NCI-H1436 treated with DMSO at 0.1 percent for 48 hours (cell line): ENCODE results near the gene ISYNA1.

Experiments used
- DNase-seq: peaks from one replicate; lab custom pipeline; 2025; lab: John Stamatoyannopoulos, UW

Gene ISYNA1

DNA sequence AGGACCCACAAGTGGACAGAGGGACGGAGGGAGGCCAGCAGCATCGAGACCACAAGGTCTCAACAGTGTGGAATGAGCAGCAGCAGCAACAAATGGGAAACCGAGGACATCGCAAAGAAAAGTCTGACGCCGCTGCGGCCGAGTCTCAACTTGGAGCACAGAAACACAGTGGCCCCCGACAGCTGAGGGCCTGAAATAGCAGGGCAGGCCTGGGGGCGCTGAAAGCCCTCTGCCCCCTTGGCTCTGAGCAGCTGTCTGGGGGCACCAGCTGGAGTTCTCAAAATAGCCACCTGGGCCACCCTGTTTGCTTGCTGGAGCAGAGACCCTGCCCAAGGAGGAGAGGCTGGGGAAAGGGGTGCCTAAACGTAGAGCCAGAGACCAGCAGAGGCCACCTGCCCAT is 5.9 kb upstream of the ISYNA1 start:
- no peak for DNase-seq

GRCh38 chr19:18443406-18443805 is 5.5 kb upstream of the ISYNA1 start:
- no peak for DNase-seq

DNA sequence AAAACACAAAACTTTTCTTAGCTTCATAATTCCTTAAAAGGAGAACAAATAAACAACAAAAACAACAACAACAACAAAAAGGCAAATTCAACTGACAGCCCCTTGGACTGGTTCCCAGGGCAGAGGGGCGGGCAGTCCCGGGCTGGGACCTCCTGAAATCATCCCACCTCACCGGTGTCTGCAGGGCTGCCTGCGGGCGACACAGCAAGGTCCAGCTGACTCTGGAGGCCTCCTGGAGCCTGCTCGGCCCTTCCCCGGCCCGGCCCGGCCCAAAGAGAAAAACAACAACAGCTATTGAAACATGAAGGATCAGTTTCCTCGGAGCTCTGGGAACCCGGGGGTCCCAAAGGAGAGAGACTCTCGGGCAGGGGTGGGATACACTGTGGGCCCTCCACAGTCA is 5.0 kb upstream of the ISYNA1 start:
- no peak for DNase-seq

GRCh38 chr19:18441804-18442788 is 4.2 kb upstream of the ISYNA1 start:
- DNase-seq, result no peak

- DNase-seq, result no peak
These were observed 3.2 kb upstream of the ISYNA1 start for GRCh38 chr19:18440936-18441803.

DNA sequence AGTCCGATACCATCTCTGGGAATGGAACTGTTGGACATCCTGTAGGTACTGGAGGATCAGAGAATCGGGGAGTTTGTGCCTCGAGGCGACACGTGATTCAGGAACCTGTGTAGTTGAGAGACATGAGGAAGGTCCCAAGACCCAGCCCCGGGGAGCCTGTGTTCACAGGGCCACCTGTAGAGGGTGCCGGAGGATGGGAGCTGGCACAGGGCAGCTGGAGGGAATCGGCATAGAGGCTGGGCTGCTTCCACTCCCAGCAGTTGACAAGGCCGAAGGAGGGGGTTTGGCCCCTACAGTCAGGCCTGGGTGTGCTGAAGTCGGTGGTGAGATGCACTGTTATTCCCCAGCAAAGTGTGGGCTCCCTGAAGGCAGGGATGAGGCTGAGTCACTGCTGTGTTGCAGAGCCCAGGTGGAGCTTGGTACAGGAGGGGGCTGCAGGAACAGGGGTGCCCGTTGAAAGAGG is 2.5 kb upstream of the ISYNA1 start:
- DNase-seq, result no peak

DNA sequence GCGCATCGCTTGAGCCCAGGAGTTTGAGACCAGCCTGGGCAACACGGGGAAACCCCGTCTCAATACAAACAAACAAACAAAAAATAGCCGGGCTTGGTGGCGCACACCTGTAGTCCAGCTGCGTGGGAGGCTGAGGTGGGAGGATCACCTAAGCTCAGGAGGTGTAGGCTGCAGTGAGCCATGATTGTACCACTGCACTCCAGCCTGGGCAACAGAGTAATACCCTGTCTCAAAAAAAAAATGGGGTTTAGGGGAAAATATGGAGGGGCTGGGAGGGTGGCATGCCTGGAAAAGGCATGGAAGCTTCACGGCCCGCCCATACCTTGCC is 1.9 kb upstream of the ISYNA1 start:
- no peak for DNase-seq

DNA sequence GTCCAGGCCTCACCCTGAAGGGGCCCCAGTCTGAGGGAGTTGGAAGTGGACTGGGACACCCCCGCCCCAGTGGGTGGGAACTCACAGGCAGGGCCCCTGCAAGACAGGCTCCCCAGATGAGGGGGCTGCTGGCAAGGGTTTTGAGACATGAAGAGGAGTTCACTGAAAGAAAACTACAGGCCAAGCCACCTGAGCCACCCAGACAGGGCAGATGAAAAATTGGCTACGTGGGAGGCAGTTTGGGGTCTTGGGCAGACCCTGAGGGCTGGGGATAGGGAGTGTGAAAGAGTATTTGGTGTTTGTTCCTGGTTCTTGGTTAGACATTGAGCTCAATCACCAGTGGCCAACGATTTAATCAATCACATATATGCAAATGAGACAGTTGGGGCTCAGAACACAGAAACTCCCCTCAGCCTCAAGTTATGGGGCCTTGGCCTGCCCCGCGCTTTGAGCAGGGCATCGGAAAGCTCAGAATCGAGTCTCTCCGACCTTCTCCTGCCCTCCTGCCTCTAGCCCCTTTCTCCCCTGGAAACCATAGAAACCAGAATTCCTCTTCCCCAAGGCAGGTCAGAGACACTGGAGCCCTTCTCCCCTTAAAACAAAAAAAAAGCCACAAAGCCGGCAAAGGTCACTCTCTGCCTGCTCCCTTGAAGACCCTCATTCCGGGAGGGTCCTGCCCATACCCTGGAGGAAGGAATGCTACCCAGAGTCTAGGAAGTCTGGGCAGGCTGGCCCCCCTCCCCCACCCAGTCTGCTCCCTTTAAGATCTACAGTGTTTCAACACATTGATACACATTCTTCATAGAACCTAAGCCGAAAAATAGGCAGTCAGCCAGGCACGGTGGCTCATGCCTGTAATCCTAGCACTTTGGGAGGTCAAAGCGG is 1.3 kb upstream of the ISYNA1 start:
- DNase-seq, result no peak

GRCh38 chr19:18438331-18439024 is 545 bp upstream of the ISYNA1 start:
- no peak for DNase-seq

- peak; percentile 32 for DNase-seq
These were observed 1.1 kb downstream of the ISYNA1 start for GRCh38 chr19:18436671-18437490.

GRCh38 chr19:18435842-18436670 is 1.9 kb downstream of the ISYNA1 start:
- no peak for DNase-seq

- no peak for DNase-seq
These were observed 2.6 kb downstream of the ISYNA1 start for GRCh38 chr19:18435178-18435841.

- DNase-seq, result no peak
These were observed 3.3 kb downstream of the ISYNA1 start for GRCh38 chr19:18434411-18435175.

DNA sequence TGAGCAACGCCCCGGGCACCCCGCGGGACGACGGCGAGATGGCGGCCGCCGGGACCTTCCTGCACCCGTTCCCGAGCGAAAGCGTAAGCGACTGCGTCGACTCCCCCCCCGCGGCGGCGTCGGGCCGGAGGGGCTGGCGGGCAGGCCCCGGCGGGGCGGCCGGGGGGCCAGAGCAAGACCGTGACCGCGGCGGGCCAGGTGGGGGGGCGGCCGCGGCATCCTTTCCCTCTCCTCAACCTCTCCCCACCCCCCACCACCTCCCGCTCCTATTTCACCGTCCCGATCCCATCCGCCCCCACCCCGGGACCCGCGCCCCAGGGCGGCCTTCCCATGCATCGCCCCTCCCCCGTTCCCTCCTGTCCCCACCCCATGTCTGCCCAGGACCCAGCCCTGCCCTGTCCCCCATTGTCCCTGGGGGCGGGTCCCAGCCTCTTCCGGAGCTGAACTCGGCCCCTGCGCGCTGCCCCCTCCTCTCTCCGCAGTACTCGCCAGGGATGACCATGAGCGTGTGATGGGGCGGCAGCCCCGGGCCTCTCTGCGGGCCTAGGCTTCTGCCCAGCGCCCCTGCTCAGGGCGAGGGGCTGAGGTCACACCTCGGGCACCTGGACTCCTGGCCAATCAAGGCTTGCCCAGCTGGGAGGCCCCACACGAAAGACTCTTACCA is 4.1 kb downstream of the ISYNA1 start:
- no peak for DNase-seq

DNA sequence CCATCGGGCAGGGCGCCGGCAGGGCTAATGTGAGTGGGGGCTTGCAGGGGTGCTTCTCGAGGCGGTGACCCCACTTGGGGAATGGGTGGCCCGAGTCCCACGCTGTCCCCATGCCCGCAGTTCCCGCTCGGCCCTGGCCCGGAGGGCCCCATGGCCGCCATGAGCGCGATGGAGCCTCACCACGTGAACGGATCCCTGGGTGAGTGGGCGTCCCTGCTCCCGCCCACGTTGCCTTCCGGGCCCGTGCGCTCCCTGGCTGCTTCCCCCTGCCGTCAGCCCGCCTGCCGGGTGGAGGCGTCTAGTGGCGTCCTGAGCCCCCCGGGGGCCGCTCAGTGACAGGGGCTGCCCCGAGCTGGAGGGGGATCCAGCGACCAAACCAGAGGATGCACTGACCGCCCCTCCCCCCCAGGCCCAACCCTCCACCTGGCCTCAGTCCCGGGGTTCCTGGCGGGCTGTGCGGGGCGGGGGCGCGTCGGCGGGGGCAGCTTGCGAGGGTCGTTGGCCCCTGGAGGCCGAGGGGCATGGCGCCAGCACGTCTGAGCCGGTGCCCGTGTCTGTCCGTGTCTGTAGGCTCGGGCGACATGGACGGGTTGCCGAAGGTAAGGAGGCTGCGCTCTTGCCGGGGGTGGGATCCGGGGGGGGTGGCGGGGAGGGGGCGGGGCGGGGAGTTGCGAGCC is 4.8 kb downstream of the ISYNA1 start:
- DNase-seq, result no peak

DNA sequence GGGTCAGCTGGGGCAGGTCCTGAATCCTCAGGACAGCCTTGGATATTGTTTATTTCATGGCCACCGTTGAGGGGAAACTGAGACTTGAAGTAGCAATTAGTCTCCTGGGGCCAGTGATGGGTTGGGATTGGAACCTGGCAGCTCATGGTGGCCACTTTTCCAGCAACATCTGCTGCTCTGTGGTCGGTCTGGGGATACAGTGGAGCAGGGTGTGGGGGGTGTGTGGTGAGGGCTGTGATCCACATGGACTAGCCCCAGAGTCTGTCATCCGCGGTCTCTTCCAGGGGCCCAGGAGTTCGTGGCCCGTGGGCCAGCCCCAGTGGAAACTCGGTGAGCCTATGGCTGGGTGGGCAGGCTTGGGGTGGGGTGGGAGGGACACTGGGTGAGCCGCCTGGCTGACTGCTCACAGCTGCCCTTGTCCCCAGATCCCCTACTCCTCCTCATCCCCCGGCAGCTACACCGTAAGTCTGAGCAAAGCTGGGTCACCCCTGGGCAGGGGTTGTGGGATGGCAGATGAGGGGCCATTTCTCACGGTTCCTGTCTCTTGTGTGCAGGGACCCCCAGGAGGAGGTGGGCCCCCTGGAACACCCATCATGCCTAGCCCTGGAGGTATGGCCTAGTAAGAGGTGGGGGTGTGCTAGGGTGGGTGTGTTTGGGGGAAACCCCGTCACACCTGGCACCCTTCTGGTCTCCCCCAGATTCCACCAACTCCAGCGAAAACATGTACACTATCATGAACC is 5.5 kb downstream of the ISYNA1 start:
- no peak for DNase-seq
